Stimulated activated CD8-positive, alpha-beta memory T cell treated with anti-CD3 and anti-CD28 coated beads, Interleukin-12 subunit alpha, Interleukin-12 subunit beta, amount 100 ng/mL, for 4 hours (primary cell): Measurements from ENCODE around the gene FFAR3.
"Not testable (repeated sequence)": the region's sequence is repeated elsewhere in the genome, so short reads cannot be mapped to it uniquely, and the experiment has no call there.

Experiments
- DNase-seq: peaks from one replicate; pipeline ENCODE4 v3.0.0-alpha.2; 2020; ENCODE audit warnings: low read depth

The FFAR3 gene

DNA sequence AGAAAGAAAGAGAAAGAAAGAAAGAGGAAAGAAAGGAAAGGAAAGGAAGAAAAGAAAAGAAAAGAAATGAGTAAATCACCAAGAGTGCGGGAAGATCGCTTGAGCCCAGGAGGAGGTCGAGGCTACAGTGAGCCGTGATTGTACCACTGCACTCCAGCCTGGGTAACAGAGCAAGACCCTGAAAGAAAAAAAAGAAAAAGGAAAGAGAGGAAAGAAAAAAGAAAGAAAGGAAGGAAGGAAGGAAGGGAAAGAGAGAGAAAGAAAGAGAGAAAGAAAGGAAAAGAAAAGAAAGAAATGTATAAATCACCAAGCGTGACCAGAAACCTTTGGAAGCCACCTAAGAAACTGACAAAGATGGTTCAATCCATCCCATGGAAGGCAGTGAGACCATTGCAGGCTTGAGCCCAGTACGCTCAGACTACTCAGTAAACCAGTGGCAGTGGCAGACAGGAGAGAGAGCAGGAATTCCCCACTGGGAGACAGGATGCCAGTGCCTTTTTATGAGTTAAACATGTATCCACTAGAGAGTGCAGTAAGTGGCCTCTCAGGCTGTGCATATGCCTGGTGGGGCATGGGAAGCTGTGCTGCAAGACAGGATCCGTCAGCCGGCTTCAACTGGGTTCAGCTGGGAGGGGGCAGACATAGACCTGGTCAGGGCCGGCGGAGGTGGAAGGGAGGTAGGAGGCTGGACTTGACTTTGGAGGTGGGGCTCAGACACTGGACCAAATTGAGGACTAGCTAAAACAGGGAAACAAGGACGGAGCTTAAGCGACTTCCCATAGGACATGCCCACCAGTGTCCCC lies 17.4 kb downstream of the FFAR3 start:
- DNase-seq = no peak

DNA sequence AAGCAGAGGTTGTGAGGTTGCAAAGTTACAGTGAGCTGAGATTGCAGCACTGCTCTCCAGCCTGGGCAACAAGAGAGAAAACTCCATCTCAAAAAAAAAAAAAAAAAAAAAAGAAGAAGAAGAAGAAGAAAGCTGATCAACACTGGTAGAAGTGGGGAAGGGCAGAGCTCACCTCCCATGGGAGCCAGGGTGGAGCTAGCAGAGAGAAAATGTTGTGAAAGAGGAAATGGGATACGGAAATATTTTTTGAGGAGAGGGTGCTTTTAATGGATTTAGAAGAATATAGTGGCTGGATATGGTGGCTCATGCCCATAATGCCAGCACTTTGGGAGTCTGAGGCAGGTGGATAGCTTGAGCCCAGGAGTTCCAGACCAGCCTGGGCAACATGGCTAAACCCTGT lies 19.4 kb downstream of the FFAR3 start:
- DNase-seq = no peak

DNA sequence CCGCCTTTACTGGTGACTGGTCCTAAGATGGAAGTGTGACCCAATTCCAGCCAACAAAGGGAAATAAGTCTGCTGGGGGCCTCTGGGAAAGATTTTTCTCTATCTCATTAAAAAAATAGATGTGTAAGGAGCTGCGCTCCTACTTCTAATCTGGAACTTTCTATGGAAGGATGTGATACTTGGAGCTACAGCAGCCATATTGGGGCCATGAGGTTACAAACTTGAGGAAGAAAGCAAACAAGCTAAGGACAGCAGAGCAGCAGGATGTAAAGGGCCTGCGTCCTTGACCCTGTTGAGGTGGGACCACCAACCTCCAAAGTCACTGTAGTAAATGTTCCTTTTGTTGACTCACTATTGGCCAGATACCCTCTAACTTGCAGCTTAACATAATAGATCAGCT lies 20.1 kb downstream of the FFAR3 start:
- DNase-seq = no peak

DNA sequence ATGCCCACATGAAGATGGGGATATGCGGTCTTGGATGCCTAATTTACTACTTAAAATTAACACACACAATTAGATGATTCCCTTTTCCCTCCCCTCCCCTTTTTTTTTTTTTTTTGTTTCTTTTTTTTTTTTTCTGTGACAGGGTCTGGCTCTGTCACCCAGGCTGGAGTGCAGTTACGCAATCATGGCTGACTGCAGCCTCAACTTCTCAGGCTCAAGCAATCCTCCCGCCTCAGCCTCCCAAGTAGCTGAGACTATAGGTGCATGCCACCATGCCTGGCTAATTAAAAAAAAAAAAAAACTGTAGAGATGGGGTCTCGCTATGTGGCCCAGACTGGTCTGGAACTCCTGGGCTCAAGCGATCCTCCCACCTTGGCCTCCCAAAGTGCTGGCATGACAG lies 21.3 kb downstream of the FFAR3 start:
- not testable (repeated sequence) for DNase-seq

GRCh38 chr19:35379992-35380391 lies 21.7 kb downstream of the FFAR3 start:
- DNase-seq = no peak

DNA sequence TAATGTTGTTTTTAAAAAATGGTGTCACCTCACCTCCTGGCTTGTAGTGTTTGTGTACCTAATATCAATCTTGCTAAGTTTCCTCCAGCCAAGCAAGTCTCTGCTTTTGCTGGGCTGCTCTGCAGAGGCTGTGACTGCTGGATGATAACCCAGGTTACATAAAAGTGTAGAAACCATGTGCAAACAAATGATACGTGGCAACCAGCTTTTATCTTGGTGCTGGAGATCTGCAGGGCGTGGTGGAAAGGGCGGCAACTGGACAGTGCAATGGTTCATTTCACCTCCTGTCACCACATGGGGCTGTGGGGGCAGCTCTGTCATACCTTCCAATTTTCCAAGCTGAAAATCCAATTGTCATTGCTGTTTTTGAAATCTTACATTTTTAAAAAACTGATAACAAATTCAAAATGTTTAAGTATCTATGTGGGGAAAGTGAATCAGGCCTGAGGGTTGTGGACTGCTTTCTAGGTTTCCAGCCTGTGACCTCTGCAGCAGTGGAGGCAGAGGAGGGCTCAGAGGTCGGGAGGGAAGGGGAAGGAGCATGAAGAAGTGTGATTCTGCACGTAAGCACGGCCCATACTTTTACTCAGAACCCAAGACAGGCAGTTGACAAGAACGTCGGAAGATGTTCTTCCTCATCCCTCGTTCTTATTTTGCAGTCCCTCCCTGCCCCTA lies 22.3 kb downstream of the FFAR3 start:
- no peak for DNase-seq

- no peak for DNase-seq
Observed at GRCh38 chr19:35381318-35381717, 23.1 kb downstream of the FFAR3 start.

- DNase-seq = no peak
Observed at GRCh38 chr19:35381926-35382325, 23.7 kb downstream of the FFAR3 start.

- no peak for DNase-seq
Observed at GRCh38 chr19:35383536-35383935, 25.3 kb downstream of the FFAR3 start.

DNA sequence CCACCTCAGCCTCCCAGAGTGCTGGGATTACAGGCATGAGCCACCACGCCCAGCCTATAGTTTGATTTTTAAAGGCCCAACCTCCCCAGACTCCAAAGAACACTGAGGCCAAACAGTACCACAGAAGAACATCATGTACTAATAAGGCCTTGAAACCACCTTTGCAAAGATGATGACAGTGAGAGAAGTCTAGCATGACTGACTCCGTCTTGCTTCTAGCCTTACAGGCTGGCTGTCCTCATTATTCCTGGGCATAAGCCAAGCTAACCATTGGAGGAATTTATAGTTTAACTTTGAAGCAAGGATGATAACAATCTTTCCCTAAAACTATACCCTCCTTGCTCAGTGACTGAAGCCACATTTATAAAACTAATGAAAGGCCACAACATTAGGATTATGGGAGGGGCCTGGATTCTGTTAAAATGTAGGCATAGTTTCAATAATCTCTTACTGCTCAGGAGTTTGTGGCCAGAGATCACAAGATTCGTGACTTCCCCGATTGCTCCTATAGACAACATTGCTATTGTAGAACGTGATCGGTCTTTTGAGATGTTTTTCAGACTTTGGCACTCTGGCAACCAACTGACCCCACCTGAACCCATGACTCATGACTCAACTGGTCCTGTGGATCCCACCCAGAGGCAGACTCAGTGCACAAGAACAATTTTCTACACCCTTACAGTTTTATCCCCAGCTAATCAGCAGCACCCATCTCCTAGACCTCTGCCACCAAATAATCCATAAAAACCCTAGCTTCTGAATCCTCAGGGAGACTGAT lies 30.2 kb downstream of the FFAR3 start:
- DNase-seq = no peak

- no peak for DNase-seq
Observed at GRCh38 chr19:35389192-35389861, 31.1 kb downstream of the FFAR3 start.

DNA sequence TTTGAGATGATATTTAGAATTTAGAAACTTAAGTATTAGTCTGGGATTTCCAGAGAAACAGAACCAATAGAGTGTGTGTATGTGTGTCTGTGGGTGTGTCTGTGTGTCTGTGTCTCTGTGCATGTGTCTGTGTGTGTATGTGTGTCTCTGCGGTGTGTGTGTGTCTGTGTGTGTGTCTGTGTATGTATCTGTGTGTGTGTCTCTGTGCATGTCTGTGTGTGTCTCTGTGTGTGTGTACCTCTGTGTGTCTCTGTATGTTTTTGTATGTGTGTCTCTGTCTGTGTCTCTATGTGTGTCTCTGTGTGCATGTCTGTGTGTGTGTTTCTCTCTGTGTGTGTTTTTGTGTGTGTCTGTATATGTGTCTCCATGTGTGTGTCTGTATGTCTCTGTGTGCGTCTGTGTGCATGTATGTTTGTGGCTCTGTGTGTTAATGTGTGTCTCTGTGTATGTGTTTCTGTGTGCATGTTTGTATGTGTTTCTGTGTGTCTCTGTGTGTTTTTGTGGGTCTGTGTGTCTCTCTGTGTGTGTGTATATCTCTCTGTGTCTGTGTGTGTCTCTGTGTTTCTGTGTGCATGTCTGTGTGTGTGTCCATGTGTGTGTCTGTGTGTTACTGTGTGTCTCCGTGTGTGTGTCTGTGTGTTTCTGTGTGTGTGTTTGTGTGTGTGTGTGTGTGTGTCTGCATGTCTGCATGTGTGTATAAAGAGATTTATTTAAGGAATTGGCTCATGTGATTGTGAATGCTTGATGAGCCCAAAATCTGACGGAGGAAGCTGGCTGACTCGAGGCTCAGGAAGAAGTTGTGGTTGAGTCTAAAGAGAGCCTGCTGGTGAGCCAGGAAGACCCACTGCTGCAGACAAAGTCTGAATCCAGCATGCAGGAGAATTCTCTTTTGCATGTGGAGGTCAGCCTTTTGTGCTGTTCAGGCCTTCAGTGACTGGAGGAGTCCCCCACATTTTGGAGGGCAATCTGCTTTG lies 34.8 kb downstream of the FFAR3 start:
- DNase-seq = no peak

DNA sequence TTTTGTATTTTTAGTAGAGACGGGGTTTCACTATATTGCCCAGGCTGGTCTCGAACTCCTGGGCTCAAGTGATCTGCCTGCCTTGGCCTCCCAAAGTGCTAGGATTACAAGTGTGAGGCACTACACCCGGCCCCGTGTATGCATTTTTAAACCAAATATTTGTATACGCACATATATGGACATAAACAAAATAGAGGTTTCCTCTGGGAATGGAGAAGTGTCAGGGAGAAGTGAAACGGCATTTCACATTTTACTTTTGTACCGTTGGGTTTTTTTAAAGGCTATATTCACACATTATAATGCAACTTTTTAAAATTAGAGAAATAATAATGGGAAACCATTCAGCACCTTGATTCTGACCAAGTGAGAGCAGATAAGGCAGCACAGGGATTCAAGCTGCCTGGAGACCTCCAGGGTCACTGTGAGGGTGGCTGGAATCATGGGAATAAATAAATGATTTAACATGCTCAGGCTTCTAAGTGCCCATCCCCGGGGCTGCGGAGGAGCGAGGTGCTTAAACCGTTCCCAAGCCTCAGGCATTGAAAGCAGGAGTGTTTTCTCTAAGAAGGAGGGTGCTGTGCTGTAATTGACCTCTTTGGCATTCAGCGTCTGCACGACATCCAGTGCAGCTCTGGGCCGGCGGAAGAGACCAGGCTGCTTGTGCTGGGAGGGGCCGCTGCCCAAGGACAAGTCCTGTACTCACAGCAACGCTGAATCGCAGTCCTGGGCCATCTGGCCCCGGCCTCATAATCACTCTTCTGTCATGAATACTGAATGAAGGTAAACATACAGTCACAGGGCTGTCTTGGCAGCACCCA lies 37.3 kb downstream of the FFAR3 start:
- no peak for DNase-seq

DNA sequence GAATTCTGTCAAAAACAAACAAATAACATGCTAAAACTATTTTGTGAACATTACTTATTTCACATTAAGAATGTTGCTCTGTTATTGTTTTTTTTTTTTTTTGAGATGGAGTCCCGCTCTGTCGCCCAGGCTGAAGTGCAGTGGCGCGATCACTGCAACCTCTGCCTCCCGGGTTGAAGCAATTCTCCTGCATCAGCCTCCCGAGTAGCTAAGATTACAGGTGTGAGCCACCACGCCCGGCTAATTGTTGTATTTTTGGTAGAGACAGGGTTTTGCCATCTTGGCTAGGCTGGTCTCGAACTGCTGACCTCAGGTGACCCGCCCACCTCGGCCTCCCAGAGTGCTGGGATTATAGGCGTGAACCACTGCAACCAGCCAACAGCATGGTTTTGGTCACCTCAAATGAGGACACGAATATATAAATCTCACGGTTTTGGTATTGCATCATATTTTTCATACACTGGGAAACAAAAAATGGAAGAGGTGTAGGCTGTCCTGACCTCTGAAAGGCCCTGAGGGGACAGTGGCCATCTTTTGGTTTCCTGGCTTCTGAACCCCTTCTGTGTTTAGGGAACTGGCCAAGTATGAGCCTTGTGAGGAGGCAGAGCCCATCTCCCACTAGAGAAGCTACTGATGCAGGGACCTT lies 38.1 kb downstream of the FFAR3 start:
- no peak for DNase-seq

- DNase-seq = no peak
Observed at GRCh38 chr19:35397064-35397463, 38.8 kb downstream of the FFAR3 start.

DNA sequence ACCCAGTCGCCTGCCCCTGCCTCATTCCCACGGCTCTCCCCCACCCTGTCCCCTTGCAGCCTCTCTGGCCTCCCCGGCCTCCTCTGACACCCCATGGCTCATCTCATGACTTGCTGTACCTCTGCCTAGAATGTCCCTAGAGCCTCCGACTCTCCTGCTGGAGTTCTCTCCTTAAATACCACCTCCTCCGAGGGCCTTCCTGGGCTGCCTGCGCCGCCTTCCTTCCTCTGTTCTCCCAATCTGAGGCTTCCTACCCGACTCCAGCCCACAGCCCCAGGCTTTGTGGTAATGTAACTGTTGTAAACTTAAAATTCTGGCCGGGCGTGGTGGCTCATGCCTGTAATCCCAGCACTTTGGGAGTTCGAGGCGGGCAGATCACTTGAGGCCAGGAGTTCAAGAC lies 40.3 kb downstream of the FFAR3 start:
- no peak for DNase-seq

GRCh38 chr19:35399231-35399630 lies 41.0 kb downstream of the FFAR3 start:
- no peak for DNase-seq

DNA sequence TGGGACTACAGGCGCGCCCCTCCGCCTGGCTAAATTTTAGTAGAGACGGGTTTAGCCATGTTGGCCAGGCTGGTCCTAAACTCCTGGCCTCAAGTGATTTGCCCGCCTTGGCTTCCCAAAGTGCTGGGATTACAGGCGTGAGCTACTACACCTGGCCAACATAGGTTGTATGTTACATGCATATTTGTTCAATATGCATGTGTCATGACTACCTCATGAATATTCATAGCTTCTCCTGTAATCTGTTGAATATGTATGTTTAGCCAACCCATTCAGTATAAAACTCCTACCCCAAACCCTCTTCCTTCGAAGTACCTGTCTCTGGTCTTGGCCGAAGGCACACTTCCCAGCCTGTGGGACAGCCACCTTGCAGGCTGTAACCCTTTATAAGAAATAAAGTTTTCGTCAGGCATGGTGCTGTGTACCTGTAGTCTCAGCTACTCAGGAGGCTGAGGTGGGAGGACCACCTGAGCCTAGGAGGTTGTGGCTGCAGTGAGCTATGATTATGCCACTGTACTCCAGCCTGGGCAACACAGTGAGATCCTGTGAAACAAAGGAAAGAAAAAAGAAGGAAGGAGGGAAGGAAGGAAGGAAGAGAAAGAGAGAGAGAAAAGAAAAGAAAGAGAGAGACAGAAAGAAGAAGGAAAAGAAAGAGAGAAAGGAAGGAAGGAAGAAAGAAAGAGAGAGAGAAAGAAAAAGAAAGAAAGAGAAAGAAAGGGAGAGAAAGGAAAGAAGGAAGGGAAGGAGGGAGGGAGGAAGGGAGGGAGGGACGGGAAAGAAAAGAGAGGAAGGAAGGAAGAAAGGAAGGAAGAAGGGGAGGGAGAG lies 41.9 kb downstream of the FFAR3 start:
- no peak for DNase-seq

- no peak for DNase-seq
Observed at GRCh38 chr19:35400773-35401100, 42.5 kb downstream of the FFAR3 start.
